SK-N-SH (cell line): ENCODE results near the gene PCYOX1L. TPM values are rescaled to one million over a fixed set of nuclear protein-coding genes. Genes with fewer than 3 reads are reported as not detected.
A peak's percentile ranks its signal among the peaks of the same experiment; 100 is the strongest.

Source experiments
- CTCF ChIA-PET: fragments of 300-600, 350-600 bp; formaldehyde crosslinking; extraction: SDS; loops from one replicate; lab custom pipeline; 2021; lab: Yijun Ruan, JAX
- POLR2A ChIA-PET: fragments of 350-600 bp; sonication (Branson Sonifier 250); formaldehyde crosslinking; extraction: SDS; loops from one replicate; lab custom pipeline; 2020; ENCODE audit warnings: antibody characterized with exemption, inconsistent platforms; lab: Yijun Ruan, JAX
- DNase-seq: peaks from one replicate; pipeline ENCODE4 v3.0.0; 2012
- H2AFZ ChIP-seq: fragments of 200-600 bp; sonication (generic); 2 replicates; pipeline ENCODE4 v1.8.1; 2016; ENCODE audit warnings: antibody characterized with exemption, mild to moderate bottlenecking, low read depth
- H3F3A ChIP-seq: fragments of 200-600 bp; sonication (generic); replicated peaks from 2 replicates; pipeline ENCODE3; 2016; ENCODE audit warnings: antibody characterized with exemption, mild to moderate bottlenecking; ENCODE audit not compliant: insufficient read depth
- H3K27ac ChIP-seq, 2 experiments: fragments of 200-500 bp in 1 of 2; fragments of 200-600 bp in 1 of 2; sonication (Bioruptor generic) in 1 of 2; sonication (generic), shearing (Covaris generic) in 1 of 2; 2 replicates each; pipeline versions ENCODE4 v1.5.1 to v1.6.1; 2014 to 2016; ENCODE audit warnings: low read depth in 2 of 2, inconsistent platforms in 1 of 2, low read length in 1 of 2, mild to moderate bottlenecking in 1 of 2, mixed read lengths in 1 of 2
- H3K27me3 ChIP-seq: fragments of 200-600 bp; sonication (generic), shearing (Covaris generic); 2 replicates; pipeline ENCODE4 v1.6.1; 2016; ENCODE audit warnings: mixed run types; ENCODE audit not compliant: insufficient read depth
- H3K36me3 ChIP-seq, 2 experiments: fragments of 200-500 bp in 1 of 2; fragments of 200-600 bp in 1 of 2; sonication (Bioruptor generic) in 1 of 2; sonication (generic) in 1 of 2; replicated peaks in 1 of 2; 2 replicates each; pipeline versions ENCODE3 to v1.5.1; 2014 to 2016; ENCODE audit warnings: low read length in 1 of 2, mild to moderate bottlenecking in 1 of 2; ENCODE audit not compliant: insufficient read depth in 2 of 2, control insufficient read depth in 1 of 2
- H3K4me1 ChIP-seq, 2 experiments: fragments of 200-500 bp in 1 of 2; fragments of 200-600 bp in 1 of 2; sonication (Bioruptor generic) in 1 of 2; sonication (generic), shearing (Covaris generic) in 1 of 2; 2 replicates each; pipeline versions ENCODE4 v1.5.1 to v1.6.1; 2014 to 2016; ENCODE audit warnings: low read depth in 1 of 2, low read length in 1 of 2, mixed run types in 1 of 2; ENCODE audit not compliant: insufficient read depth in 2 of 2, control insufficient read depth in 1 of 2
- H3K4me2 ChIP-seq: fragments of 200-600 bp; sonication (generic), shearing (Covaris generic); 2 replicates; pipeline ENCODE4 v1.6.1; 2017; ENCODE audit warnings: mixed run types
- H3K4me3 ChIP-seq, 2 experiments: fragments of 200-500 bp in 1 of 2; fragments of 200-600 bp in 1 of 2; sonication (Bioruptor generic) in 1 of 2; sonication (generic), shearing (Covaris generic) in 1 of 2; 2 replicates each; pipeline versions ENCODE4 v1.5.1 to v1.8.1; 2014 to 2016; ENCODE audit warnings: low read depth in 2 of 2, inconsistent platforms in 1 of 2, low read length in 1 of 2, mild to moderate bottlenecking in 1 of 2, mixed read lengths in 1 of 2, moderate library complexity in 1 of 2
- H3K79me2 ChIP-seq: fragments of 200-600 bp; sonication (generic); 2 replicates; pipeline ENCODE4 v1.8.1; 2017; ENCODE audit warnings: mild to moderate bottlenecking; ENCODE audit not compliant: insufficient read depth
- H3K9ac ChIP-seq: fragments of 200-600 bp; sonication (generic); 2 replicates; pipeline ENCODE4 v1.6.1; 2017; ENCODE audit warnings: mixed run types
- H3K9me2 ChIP-seq: fragments of 200-600 bp; sonication (generic); 2 replicates; pipeline ENCODE4 v1.6.1; 2017; ENCODE audit warnings: mixed run types
- H3K9me3 ChIP-seq: fragments of 200-600 bp; sonication (generic); 2 replicates; pipeline ENCODE4 v1.6.1; 2017; ENCODE audit warnings: mixed run types, mild to moderate bottlenecking, moderate library complexity
- H4K20me1 ChIP-seq: fragments of 200-600 bp; sonication (generic); 2 replicates; pipeline ENCODE4 v1.6.1; 2017; ENCODE audit warnings: mild to moderate bottlenecking, mixed run types; ENCODE audit not compliant: insufficient read depth
- CHD2 ChIP-seq: fragments of 150-350 bp; IDR thresholded peaks from 2 replicates; pipeline ENCODE4 v1.6.1; 2018; ENCODE audit warnings: low read length; ENCODE audit not compliant: partially characterized antibody
- EP300 ChIP-seq, 2 experiments: IDR thresholded peaks; 2 replicates each; pipeline versions ENCODE4 v1.4.0 to v1.6.1; 2012; ENCODE audit warnings: borderline replicate concordance in 1 of 2, low read depth in 1 of 2, low read length in 1 of 2
- EZH2phosphoT487 ChIP-seq: fragments of 200-600 bp; sonication (generic); IDR thresholded peaks from 2 replicates; pipeline ENCODE4 v1.6.1; 2017; ENCODE audit warnings: low read depth, mixed run types, mild to moderate bottlenecking, antibody characterized with exemption, moderate library complexity, borderline replicate concordance
- FOSL2 ChIP-seq: IDR thresholded peaks from 2 replicates; pipeline ENCODE4 v1.4.0; 2012; ENCODE audit warnings: low read depth, mild to moderate bottlenecking, moderate library complexity, borderline replicate concordance
- FOXJ3 ChIP-seq: sonication (generic); formaldehyde crosslinking; IDR thresholded peaks from 2 replicates; pipeline ENCODE4 v1.5.1; 2020; ENCODE audit warnings: mild to moderate bottlenecking, missing genetic modification reagents
- FOXM1 ChIP-seq: IDR thresholded peaks from 2 replicates; pipeline ENCODE4 v1.4.0; 2012; ENCODE audit warnings: low read depth, mild to moderate bottlenecking
- GABPA ChIP-seq: IDR thresholded peaks from 2 replicates; pipeline ENCODE4 v1.4.0; 2012; ENCODE audit warnings: low read depth, mild to moderate bottlenecking
- GATA2 ChIP-seq: sonication (generic); formaldehyde crosslinking; IDR thresholded peaks from 2 replicates; pipeline ENCODE4 v1.5.0; 2020; ENCODE audit warnings: mild to moderate bottlenecking, missing genetic modification reagents
- JUND ChIP-seq: IDR thresholded peaks from 2 replicates; pipeline ENCODE4 v1.4.0; 2012
- NFIC ChIP-seq: IDR thresholded peaks from 2 replicates; pipeline ENCODE4 v1.4.0; 2012; ENCODE audit warnings: borderline replicate concordance
- NRF1 ChIP-seq: IDR thresholded peaks from 2 replicates; pipeline ENCODE4 v1.6.1; 2012; ENCODE audit warnings: low read depth, mild to moderate bottlenecking, low read length
- POLR2AphosphoS5 ChIP-seq: IDR thresholded peaks from 2 replicates; pipeline ENCODE4 v1.6.1; 2012; ENCODE audit warnings: low read depth, low read length
- RCOR1 ChIP-seq: fragments of 150-350 bp; IDR thresholded peaks from 2 replicates; pipeline ENCODE4 v1.6.1; 2017; ENCODE audit warnings: antibody characterized with exemption, low read length
- RXRA ChIP-seq: IDR thresholded peaks from 2 replicates; pipeline ENCODE4 v1.4.0; 2012; ENCODE audit warnings: low read depth, mild to moderate bottlenecking, borderline replicate concordance
- SIN3A ChIP-seq: IDR thresholded peaks from 2 replicates; pipeline ENCODE4 v1.6.1; 2012; ENCODE audit warnings: low read depth, mild to moderate bottlenecking, low read length, moderate library complexity, borderline replicate concordance
- SMC3 ChIP-seq: IDR thresholded peaks from 2 replicates; pipeline ENCODE4 v1.6.1; 2012; ENCODE audit warnings: low read depth, low read length, improper control_type of control experiment
- TCF12 ChIP-seq: IDR thresholded peaks from 2 replicates; pipeline ENCODE4 v1.4.0; 2012
- WGBS: methylation state at CpG from one replicate; pipeline ENCODE4 v1.1.6; 2017; ENCODE audit warnings: low lambda C conversion rate; 5-methylcytosine and 5-hydroxymethylcytosine counted together
- polyA plus RNA-seq, 3 experiments: library from polyadenylated mRNA; depleted of rRNA; stranded (reverse); fragments of >200 nt; gene quantifications; 2 replicates each; pipeline ENCODE4 v1.2.3, GENCODE V29; 2012
- TF ChIP-seq, protein P1 (sequence below): IDR thresholded peaks from 2 replicates; pipeline ENCODE4 v1.4.0; 2012; ENCODE audit warnings: low read depth, borderline replicate concordance
- TF ChIP-seq, protein P2 (sequence below): fragments of 200-600 bp; sonication (generic); IDR thresholded peaks from 2 replicates; pipeline ENCODE4 v1.6.1; 2017; ENCODE audit warnings: antibody characterized with exemption, mild to moderate bottlenecking, moderate library complexity
- TF ChIP-seq, protein P3 (sequence below): fragments of 150-350 bp; IDR thresholded peaks from 2 replicates; pipeline ENCODE4 v1.6.1; 2017; ENCODE audit warnings: antibody characterized with exemption, low read length, low read depth, borderline replicate concordance
- TF ChIP-seq, protein P4 (sequence below): IDR thresholded peaks from 2 replicates; pipeline ENCODE4 v1.4.0; 2012; ENCODE audit warnings: low read depth, borderline replicate concordance

Gene PCYOX1L
- polyA plus RNA-seq, 1 of the 3 experiments (the other 2 are of a cell fraction) = 17.5 TPM

DNA sequence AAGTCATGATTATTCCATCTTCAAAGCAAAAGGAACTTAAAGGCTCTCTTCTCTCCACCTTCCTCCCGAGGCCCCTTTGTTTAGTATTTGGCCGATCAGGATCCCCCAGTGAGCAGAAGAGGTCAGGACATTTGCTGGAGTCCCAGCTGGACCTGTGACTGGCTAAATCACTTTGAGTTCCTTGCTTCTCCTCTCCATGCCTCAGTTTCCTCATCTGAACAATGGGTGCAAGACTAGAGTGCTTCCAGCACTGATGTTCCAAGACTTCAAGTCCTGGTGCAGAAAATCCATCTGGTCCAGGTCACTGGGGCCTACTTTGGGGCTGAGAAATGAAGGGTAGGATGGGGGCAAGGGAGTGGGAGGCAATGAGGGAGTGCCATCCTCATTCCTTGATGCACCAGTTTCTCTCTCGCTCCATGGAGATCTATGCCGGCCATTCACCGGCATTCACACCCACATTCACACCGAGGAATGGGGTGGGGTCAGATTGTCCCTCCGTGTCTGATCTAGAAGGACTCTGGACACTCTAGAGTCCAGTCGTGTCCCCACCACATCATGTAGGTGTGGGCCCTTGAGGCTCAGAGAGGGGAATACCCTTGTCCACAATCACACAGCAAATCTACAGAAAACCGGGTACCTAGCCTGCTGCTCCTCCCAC, 60.0 kb downstream of the PCYOX1L start:
- H3F3A ChIP-seq = peaks cover 33% of the 10 kb centered on the region
- peak; percentile 64; the same call in 1 of the 2 replicates for TF ChIP-seq RCOR1
- no peak for TF ChIP-seq POLR2AphosphoS5
- no peak overlapping the region for H2AFZ ChIP-seq
- H3K4me3 ChIP-seq = no peak overlapping the region
- H3K9me3 ChIP-seq = no peaks in the 10 kb centered on the region
- peaks cover 39% of the 10 kb centered on the region for H4K20me1 ChIP-seq
- H3K79me2 ChIP-seq = peaks cover 77% of the 10 kb centered on the region
- POLR2A ChIA-PET = no interaction called here
- peaks cover 2 to 42% of the 10 kb centered on the region in 2 experiments for H3K36me3 ChIP-seq
- CTCF ChIA-PET = interaction anchor here (2.0 to 52.5 kb wide), 3 partner anchors 15 to 46 kb away, joined by 11 to 1751 read pairs (median 98); partner anchors contain the start of genes IL17B and PCYOX1L
- H3K9ac ChIP-seq = no peak overlapping the region
- H3K27me3 ChIP-seq = no peaks in the 10 kb centered on the region
- DNase-seq = no peak
- WGBS = 95% methylated on average over 8 of the region's 9 CpGs
- no peaks in the 10 kb centered on the region for H3K9me2 ChIP-seq
- peak overlapping the region; percentile 23 to 89; a peak in 3 of 4 replicates for H3K27ac ChIP-seq
- 0 out of 2 replicates have a peak overlapping the region, but pooled peaks have one; percentile 10 for H3K4me2 ChIP-seq
- H3K4me1 ChIP-seq = peaks cover 32 to 66% of the 10 kb centered on the region in 2 experiments

DNA sequence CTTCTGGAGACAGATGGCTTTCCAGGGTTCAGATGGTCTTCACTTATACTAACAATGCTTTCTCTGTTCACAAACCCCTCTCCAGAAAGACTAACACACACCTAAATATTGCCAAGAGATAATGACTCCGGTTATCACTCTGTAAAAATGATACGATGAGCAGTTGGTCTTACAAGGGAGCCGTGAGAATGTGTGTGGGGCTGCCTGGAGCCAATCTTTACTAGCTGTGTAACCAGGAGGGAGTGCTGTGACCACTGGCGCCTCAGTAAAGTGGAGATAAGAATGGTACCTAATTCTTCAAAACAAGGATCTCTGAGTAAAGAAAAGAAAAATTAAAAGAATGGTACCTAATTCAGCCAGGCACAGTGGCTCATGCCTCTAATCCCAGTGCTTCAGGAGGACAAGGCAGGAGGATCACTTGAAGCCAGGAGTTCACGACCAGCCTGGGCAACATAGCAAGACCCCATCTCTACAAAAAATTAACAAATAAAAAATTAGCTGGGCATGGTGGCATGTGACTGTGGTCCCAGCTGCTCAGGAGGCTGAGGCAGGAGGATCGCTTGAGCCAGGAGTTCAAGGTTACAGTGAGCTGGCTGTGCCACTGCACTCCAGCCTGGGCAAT, 61.2 kb downstream of the PCYOX1L start:
- CTCF ChIA-PET = interaction anchor here (1.0 to 52.5 kb wide), 4 partner anchors 12 to 132 kb away, joined by 3 to 1751 read pairs (median 50); partner anchors contain the start of genes CSNK1A1, IL17B and PCYOX1L
- TF ChIP-seq EP300 (IDR thresholded peaks at IDR 0.05; ENCODE audit: borderline replicate concordance in 1 of 2, low read depth in 1 of 2, low read length in 1 of 2) (no peak), NRF1 (no peak), FOSL2 (no peak), GATA2 (no peak), FOXJ3 (CRISPR knock-in tag) (no peak), RXRA (no peak), SIN3A (no peak), FOXM1 (no peak), SMC3 (no peak), NFIC (no peak), GABPA (no peak), CHD2 (no peak), RCOR1 (no peak), JUND (no peak), EZH2phosphoT487 (no peak), TCF12 (no peak)
- TF ChIP-seq, protein P1, sequence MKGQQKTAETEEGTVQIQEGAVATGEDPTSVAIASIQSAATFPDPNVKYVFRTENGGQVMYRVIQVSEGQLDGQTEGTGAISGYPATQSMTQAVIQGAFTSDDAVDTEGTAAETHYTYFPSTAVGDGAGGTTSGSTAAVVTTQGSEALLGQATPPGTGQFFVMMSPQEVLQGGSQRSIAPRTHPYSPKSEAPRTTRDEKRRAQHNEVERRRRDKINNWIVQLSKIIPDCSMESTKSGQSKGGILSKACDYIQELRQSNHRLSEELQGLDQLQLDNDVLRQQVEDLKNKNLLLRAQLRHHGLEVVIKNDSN = no peak
- TF ChIP-seq, protein P2, sequence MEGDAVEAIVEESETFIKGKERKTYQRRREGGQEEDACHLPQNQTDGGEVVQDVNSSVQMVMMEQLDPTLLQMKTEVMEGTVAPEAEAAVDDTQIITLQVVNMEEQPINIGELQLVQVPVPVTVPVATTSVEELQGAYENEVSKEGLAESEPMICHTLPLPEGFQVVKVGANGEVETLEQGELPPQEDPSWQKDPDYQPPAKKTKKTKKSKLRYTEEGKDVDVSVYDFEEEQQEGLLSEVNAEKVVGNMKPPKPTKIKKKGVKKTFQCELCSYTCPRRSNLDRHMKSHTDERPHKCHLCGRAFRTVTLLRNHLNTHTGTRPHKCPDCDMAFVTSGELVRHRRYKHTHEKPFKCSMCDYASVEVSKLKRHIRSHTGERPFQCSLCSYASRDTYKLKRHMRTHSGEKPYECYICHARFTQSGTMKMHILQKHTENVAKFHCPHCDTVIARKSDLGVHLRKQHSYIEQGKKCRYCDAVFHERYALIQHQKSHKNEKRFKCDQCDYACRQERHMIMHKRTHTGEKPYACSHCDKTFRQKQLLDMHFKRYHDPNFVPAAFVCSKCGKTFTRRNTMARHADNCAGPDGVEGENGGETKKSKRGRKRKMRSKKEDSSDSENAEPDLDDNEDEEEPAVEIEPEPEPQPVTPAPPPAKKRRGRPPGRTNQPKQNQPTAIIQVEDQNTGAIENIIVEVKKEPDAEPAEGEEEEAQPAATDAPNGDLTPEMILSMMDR = no peak
- TF ChIP-seq, protein P3, sequence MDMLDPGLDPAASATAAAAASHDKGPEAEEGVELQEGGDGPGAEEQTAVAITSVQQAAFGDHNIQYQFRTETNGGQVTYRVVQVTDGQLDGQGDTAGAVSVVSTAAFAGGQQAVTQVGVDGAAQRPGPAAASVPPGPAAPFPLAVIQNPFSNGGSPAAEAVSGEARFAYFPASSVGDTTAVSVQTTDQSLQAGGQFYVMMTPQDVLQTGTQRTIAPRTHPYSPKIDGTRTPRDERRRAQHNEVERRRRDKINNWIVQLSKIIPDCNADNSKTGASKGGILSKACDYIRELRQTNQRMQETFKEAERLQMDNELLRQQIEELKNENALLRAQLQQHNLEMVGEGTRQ = no peak
- TF ChIP-seq, protein P4, sequence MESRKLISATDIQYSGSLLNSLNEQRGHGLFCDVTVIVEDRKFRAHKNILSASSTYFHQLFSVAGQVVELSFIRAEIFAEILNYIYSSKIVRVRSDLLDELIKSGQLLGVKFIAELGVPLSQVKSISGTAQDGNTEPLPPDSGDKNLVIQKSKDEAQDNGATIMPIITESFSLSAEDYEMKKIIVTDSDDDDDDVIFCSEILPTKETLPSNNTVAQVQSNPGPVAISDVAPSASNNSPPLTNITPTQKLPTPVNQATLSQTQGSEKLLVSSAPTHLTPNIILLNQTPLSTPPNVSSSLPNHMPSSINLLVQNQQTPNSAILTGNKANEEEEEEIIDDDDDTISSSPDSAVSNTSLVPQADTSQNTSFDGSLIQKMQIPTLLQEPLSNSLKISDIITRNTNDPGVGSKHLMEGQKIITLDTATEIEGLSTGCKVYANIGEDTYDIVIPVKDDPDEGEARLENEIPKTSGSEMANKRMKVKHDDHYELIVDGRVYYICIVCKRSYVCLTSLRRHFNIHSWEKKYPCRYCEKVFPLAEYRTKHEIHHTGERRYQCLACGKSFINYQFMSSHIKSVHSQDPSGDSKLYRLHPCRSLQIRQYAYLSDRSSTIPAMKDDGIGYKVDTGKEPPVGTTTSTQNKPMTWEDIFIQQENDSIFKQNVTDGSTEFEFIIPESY = no peak
- 87% methylated on average over 6 of the region's 6 CpGs for WGBS
- H3K9me3 ChIP-seq = no peaks in the 10 kb centered on the region
- peaks cover 66% of the 10 kb centered on the region for H3K79me2 ChIP-seq
- peaks cover 27% of the 10 kb centered on the region for H4K20me1 ChIP-seq
- no peak overlapping the region for H3K9ac ChIP-seq
- no peak overlapping the region for H2AFZ ChIP-seq
- peaks cover 37% of the 10 kb centered on the region for H3F3A ChIP-seq
- peaks cover 2 to 41% of the 10 kb centered on the region in 2 experiments for H3K36me3 ChIP-seq
- no peaks in the 10 kb centered on the region for H3K27me3 ChIP-seq
- peaks cover 39 to 71% of the 10 kb centered on the region in 2 experiments for H3K4me1 ChIP-seq
- H3K9me2 ChIP-seq = no peaks in the 10 kb centered on the region
- POLR2A ChIA-PET = no interaction called here
- H3K4me2 ChIP-seq = no peak overlapping the region
- H3K27ac ChIP-seq = peak overlapping the region; percentile 62 to 82; a peak in 3 of 4 replicates
- no peak for DNase-seq
- H3K4me3 ChIP-seq = no peak overlapping the region
